Esophagus muscularis mucosa (tissue), 4 donors: ENCODE measurements around the gene ADGRB2. TPM values are rescaled to one million over a fixed set of nuclear protein-coding genes. Genes with fewer than 3 reads are reported as not detected.

ENCODE experiments used
- DNase-seq: peaks from one replicate; pipeline ENCODE4 v3.0.0-alpha.2; 2017; ENCODE audit errors: extremely low spot score
- H3K27ac ChIP-seq, 4 donors: fragments of 200-600 bp; sonication (generic); replicated peaks in 1 of 4; 1 replicate in 3 of 4; 2 replicates in 1 of 4; pipeline ENCODE4 v1.5.1; 2016 to 2019; ENCODE audit warnings: mild to moderate bottlenecking in 1 of 4
- H3K27me3 ChIP-seq, 4 donors: fragments of 200-600 bp; sonication (generic); one replicate each; pipeline versions ENCODE4 v1.5.1 to v1.6.0; 2016 to 2019
- H3K36me3 ChIP-seq, 4 donors: fragments of 200-600 bp; sonication (generic); one replicate each; pipeline ENCODE4 v1.5.1; 2016 to 2019
- H3K4me1 ChIP-seq, 4 donors: fragments of 200-600 bp; sonication (generic); one replicate each; pipeline ENCODE4 v1.5.1; 2016 to 2019
- H3K4me3 ChIP-seq, 4 donors: fragments of 200-600 bp; sonication (generic); 1 replicate in 2 of 4; 2 replicates in 2 of 4; pipeline ENCODE4 v1.5.1; 2016 to 2019; ENCODE audit warnings: mild to moderate bottlenecking in 4 of 4, moderate library complexity in 1 of 4
- H3K9me3 ChIP-seq, 4 donors: fragments of 200-600 bp; sonication (generic); 1 replicate in 3 of 4; 2 replicates in 1 of 4; pipeline ENCODE4 v1.5.1; 2016 to 2019
- EP300 ChIP-seq: sonication (generic); formaldehyde crosslinking; IDR thresholded peaks from one replicate; pipeline ENCODE4 v1.6.1; 2017; ENCODE audit warnings: antibody characterized with exemption
- POLR2A ChIP-seq: fragments of 450-650 bp; IDR thresholded peaks from one replicate; pipeline ENCODE4 v1.6.1; 2017; ENCODE audit warnings: antibody characterized with exemption, moderate library complexity, mild to moderate bottlenecking, low read depth
- POLR2AphosphoS5 ChIP-seq, 2 donors: sonication (generic); formaldehyde crosslinking; IDR thresholded peaks; one replicate each; pipeline ENCODE4 v1.6.1; 2017; ENCODE audit warnings: antibody characterized with exemption in 2 of 2
- WGBS: methylation state at CpG from one replicate; pipeline ENCODE4 v1.1.5; 2018; 5-methylcytosine and 5-hydroxymethylcytosine counted together
- intact Hi-C: fragments of 100-400 bp; cut with DNase I; formaldehyde crosslinking; loops from one replicate; pipeline ENCODE4 v1.15.1; 2023
- total RNA-seq, 4 donors: library from RNA; depleted of rRNA; stranded (reverse); fragments of >200 nt; gene quantifications; one replicate each; pipeline versions ENCODE4 v1.1.0 to v1.2.1, GENCODE V29; 2016
- TF ChIP-seq, protein P1 (sequence below), 3 experiments: fragments of 200-600 bp in 2 of 3; fragments of 450-650 bp in 1 of 3; sonication (generic) in 2 of 3; IDR thresholded peaks; one replicate each; pipeline ENCODE4 v1.5.1; 2017 to 2019; ENCODE audit warnings: antibody characterized with exemption in 3 of 3, mild to moderate bottlenecking in 2 of 3, moderate library complexity in 1 of 3

Gene ADGRB2
- total RNA-seq, 4 donors from 2014 or later: 0.83 to 4.2 (median 2.1) TPM

DNA sequence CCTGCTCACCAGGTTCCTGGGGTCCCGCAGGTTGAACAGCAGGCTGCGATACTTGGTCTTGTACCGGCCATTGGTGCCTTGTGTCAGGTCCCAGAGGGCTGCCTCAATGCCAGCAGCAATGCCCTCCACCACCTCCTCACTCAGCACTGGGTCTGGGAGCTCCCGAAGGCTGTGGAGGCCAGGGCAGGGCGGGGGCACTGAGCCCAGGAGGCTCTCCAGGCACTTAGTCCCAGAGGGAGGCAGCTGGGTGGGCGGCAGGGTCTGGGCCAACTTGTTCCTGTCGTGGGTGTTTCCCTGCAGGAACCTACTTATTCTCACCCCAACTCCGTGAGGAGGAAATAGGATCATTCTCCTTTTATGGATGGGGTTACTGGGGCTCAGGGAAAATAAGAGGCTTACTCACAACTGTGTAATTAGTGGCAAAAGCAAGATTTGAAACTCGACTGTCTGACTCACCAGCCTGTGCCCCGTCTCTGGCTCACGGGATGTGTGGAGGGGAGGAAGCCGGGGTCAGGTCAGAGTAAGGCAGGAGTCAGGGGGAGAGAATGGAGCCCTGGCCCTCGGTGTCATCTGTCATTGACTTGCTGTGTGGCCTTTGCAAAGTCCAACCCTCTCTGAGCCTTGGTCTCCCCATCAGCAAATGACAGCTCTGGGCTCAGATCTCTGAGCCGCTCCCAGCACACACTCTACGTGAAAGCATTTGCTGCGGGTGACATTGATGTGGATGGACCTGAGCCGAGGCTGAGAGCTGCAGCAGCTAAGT, 34.5 kb upstream of the ADGRB2 start:
- H3K36me3 ChIP-seq: no peaks in the 10 kb centered on the region
- WGBS: 46% methylated on average over 10 of the region's 17 CpGs
- no peak for TF ChIP-seq POLR2A
- no peak for TF ChIP-seq EP300
- TF ChIP-seq, protein P1, sequence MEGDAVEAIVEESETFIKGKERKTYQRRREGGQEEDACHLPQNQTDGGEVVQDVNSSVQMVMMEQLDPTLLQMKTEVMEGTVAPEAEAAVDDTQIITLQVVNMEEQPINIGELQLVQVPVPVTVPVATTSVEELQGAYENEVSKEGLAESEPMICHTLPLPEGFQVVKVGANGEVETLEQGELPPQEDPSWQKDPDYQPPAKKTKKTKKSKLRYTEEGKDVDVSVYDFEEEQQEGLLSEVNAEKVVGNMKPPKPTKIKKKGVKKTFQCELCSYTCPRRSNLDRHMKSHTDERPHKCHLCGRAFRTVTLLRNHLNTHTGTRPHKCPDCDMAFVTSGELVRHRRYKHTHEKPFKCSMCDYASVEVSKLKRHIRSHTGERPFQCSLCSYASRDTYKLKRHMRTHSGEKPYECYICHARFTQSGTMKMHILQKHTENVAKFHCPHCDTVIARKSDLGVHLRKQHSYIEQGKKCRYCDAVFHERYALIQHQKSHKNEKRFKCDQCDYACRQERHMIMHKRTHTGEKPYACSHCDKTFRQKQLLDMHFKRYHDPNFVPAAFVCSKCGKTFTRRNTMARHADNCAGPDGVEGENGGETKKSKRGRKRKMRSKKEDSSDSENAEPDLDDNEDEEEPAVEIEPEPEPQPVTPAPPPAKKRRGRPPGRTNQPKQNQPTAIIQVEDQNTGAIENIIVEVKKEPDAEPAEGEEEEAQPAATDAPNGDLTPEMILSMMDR (IDR thresholded peaks at IDR 0.05): no peak
- TF ChIP-seq POLR2AphosphoS5 (IDR thresholded peaks at IDR 0.05): no peak
- peaks cover 0 to 7% (median 0%) of the 10 kb centered on the region in 4 donors for H3K4me1 ChIP-seq
- intact Hi-C loops: no loop called here
- H3K27me3 ChIP-seq: peaks cover 0 to 47% (median 0%) of the 10 kb centered on the region in 4 donors
- no peaks in the 10 kb centered on the region for H3K9me3 ChIP-seq
- H3K4me3 ChIP-seq: no peak overlapping the region
- DNase-seq: no peak
- H3K27ac ChIP-seq: no peak overlapping the region

- Histone ChIP-seq H3K36me3 (no peaks in the 10 kb centered on the region), H3K27me3 (peaks cover 0 to 48% (median 0%) of the 10 kb centered on the region in 4 donors), H3K4me3 (no peak overlapping the region), H3K27ac (no peak overlapping the region), H3K4me1 (peaks cover 0 to 7% (median 0%) of the 10 kb centered on the region in 4 donors), H3K9me3 (no peaks in the 10 kb centered on the region)
- DNase-seq: no peak
- intact Hi-C loops: no loop called here
- no peak for TF ChIP-seq POLR2A
- TF ChIP-seq POLR2AphosphoS5 (IDR thresholded peaks at IDR 0.05): no peak
- TF ChIP-seq, protein P1 (IDR thresholded peaks at IDR 0.05): no peak
- no peak for TF ChIP-seq EP300
- WGBS: 79% methylated on average over 7 of the region's 8 CpGs
Measured at GRCh38 chr1:31798086-31798432, 33.9 kb upstream of the ADGRB2 start.

- Histone ChIP-seq H3K4me1 (peaks cover 0 to 7% (median 0%) of the 10 kb centered on the region in 4 donors), H3K27ac (no peak overlapping the region), H3K9me3 (no peaks in the 10 kb centered on the region), H3K36me3 (no peaks in the 10 kb centered on the region), H3K27me3 (peaks cover 0 to 48% (median 0%) of the 10 kb centered on the region in 4 donors), H3K4me3 (no peak overlapping the region)
- TF ChIP-seq EP300: no peak
- TF ChIP-seq POLR2AphosphoS5 (IDR thresholded peaks at IDR 0.05): no peak
- TF ChIP-seq, protein P1 (IDR thresholded peaks at IDR 0.05): no peak
- TF ChIP-seq POLR2A: no peak
- intact Hi-C loops: no loop called here
- no peak for DNase-seq
- WGBS: 90% methylated on average over 5 of the region's 5 CpGs
Measured at GRCh38 chr1:31797216-31797615, 33.1 kb upstream of the ADGRB2 start.

- intact Hi-C loops: no loop called here
- no peak overlapping the region for H3K27ac ChIP-seq
- peaks cover 0 to 7% (median 0%) of the 10 kb centered on the region in 4 donors for H3K4me1 ChIP-seq
- H3K4me3 ChIP-seq: no peak overlapping the region
- 92% methylated on average over 7 of the region's 7 CpGs for WGBS
- no peak for DNase-seq
- H3K9me3 ChIP-seq: no peaks in the 10 kb centered on the region
- TF ChIP-seq EP300: no peak
- TF ChIP-seq, protein P1 (IDR thresholded peaks at IDR 0.05): no peak
- TF ChIP-seq POLR2A: no peak
- no peak for TF ChIP-seq POLR2AphosphoS5 (IDR thresholded peaks at IDR 0.05)
- H3K36me3 ChIP-seq: no peaks in the 10 kb centered on the region
- peaks cover 0 to 48% (median 0%) of the 10 kb centered on the region in 4 donors for H3K27me3 ChIP-seq
Measured at GRCh38 chr1:31796707-31797106, 32.6 kb upstream of the ADGRB2 start.
